ENCODE results near the gene ACSL3.
"Not testable (repeated sequence)": the region's sequence is repeated elsewhere in the genome, so short reads cannot be mapped to it uniquely, and the experiment has no call there.

Gene ACSL3

DNA sequence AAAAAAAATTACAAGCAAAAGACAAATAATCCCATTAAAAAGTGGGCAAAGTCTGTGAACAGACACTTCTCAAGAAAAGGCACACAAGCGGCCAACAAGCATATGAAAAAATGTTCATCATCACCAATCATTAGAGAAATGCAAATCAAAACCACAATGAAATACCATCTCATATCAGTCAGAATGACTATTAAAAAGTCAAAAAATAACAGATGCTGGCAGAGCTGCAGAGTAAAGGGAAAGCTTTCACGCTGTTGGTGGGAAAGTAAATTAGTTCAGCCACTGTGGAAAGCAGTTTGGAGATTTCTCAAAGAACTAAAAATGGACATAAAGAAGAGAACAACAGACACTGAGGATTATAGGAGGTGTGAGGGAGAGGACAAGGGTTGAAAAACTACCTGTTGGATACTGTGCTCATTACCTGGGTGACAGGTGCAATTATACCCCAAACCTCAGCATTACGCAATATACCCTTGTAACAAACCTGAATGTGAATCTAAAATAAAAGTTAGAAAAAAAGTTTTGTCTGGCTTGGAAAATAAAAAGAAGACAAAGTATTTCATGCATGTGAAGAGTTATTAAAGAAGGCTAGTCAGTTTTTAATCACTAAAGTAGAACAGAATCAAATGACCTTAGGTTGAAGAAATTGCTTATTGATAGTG lies 8.7 kb upstream of the ACSL3 start:
- DNase-seq (ENCODE audit: low read depth), result no peak

- DNase-seq (ENCODE audit: low read depth), result no peak
These were observed 5.8 kb upstream of the ACSL3 start for GRCh38 chr2:222854773-222855700.

- DNase-seq (ENCODE audit: low read depth), result no peak
These were observed 837 bp upstream of the ACSL3 start for GRCh38 chr2:222859786-222860612.

DNA sequence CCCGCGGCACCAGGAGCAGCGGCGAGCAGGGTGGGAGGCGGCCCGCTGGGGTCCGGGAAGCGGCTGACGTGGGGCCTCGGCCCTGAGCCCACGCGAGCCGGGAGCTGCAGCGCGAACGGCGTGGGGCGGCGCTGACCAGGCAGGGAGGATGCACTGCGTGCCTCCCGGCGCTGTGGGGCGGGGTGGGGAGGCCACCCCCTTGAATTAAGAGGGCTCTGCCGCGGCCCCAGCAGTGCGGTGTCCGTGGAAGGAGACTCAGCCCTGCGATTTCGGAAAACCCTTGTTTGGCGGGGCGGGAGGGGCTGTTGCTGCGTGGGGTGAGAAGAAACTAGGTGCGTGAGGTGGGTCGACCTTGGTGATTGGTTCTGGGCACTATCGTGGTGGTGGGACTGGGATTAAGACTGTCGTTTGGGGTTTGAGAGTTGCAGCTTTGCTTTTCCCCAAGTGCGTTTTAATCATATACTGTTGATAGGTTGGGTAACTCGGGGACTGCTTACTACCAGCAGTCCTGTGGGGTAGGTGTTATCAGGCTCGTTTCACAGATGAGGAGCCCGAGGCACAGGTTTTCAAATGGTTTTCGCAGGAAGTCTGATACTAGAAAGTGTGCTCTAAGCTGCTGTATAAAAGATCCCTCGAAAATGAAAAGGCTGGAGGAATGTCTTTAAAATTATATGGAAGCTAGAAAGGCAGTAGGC lies 722 bp downstream of the ACSL3 start:
- no peak for DNase-seq (ENCODE audit: low read depth)

GRCh38 chr2:222862106-222862908 lies 1.5 kb downstream of the ACSL3 start:
- DNase-seq (ENCODE audit: low read depth), result no peak

DNA sequence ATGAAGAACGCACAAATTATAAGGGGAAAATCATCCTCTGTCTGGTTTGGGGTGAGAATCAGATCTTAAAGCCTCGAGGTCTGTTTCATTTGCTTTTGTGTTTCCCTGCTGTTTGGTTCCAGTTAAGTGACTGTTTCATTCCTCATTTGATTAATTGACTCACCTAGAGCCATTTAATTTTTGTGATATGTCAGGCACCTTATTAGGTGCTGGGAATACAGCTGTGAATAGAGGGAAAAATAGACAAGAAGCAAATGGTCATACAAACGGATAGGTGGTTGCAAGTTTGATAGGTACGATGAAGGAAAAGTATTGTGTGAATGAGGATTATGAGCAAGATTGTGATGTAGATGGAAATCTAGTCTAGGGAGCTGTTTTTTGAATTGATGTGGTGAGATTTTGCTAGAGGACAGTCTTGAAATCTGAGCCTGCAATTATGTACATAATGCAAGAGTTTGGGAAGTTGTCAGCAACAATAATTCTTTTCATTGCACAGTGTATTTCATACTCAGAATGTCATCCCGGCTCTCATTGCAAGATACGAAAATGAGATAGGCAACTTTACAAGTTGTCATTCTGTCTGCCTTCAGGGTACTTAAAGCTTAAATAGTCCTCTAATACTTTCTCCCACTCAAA lies 2.2 kb downstream of the ACSL3 start:
- no peak for DNase-seq (ENCODE audit: low read depth)

- no peak for DNase-seq (ENCODE audit: low read depth)
These were observed 3.5 kb downstream of the ACSL3 start for GRCh38 chr2:222864296-222864695.

DNA sequence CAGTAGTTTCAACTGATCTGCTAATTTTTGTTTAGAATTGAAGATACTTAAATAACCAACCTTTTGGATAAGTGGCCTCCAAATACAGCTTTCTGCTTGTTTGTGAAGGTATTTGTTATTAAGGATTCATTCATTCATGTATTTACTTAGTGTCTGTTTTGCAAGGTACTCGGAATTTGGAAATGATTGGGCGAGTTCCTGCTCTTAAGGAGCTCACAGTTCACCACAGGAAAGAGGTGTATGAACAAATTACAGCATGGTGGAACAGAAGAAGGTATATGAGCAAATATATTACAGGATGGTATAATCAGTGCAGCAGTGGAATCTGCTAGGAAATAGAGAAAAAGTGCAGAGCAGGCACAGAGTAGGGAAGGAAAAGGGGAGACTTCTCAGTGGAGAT lies 4.5 kb downstream of the ACSL3 start:
- DNase-seq (ENCODE audit: low read depth), result no peak

DNA sequence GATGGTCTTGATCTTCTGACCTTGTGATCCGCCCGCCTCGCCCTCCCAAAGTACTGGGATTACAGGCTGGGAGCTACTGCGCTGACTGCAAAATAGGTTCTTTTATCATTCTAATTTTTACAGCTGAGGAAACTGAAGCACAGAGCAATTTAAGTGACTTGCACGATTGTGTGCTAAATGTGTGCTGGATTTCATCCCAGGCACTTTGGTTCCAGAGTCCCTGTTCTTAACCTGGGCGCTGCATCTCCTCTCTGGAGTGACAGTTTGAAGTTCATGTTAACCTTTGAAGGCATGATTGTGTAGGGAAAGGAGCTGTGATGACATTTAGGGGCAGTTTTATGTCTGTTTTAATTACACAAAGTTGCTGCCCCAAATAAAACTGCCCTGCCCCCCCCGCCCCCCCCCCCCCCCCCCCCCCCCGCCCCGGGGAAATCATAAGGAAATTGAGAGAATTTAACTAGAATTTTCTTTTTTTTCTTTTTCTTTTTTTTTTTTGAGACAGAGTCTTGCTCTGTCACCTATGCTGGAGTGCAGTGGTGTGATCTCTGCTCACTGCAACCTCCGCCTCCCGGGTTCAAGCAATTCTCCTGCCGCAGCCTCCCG lies 5.6 kb downstream of the ACSL3 start:
- DNase-seq (ENCODE audit: low read depth), result no peak

DNA sequence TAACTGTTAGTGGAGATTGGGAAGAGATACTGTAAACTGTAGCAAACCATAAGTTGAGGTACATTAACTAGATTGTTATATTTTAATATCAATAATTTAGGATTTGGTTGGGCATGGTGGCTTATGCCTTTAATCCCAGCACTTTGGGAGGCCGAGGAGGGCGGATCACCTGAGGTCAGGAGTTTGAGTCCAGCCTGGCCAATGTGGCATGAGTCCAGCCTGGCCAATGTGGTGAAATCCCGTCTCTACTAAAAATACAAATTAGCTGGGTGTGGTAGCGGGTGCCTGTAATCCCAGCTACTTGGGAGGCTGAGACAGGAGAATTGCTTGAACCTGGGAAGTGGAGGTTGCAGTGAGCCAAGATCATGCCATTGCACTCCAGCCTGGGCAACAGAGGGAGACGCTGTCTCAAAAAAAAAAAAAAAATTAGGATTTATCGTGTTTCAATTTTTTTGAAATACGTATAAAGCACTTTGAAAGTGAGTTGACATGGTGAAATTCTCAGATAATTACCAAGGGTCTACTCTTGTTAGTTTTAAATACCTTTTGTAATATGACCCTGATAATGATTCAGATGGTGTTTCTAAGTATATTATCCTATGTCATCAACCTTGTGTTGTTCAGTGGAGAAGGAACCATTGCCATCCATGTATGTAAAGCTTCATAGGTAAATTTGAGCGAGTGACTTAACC lies 7.9 kb downstream of the ACSL3 start:
- not testable (repeated sequence) for DNase-seq (ENCODE audit: low read depth)

DNA sequence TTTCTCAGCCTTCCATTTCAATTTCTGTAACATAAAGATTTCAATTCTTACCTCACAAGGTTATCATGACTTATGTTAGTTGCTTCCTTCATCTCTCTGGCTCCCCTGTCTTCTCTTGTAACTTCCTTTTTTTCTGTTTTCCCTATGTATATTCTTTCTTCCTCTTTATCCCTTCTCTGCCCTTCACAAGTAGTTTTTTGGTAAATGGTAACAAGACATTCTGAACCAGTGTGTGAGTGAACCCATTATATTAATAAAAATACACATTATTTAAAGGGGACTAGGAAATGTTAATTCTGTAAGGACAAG lies 8.4 kb downstream of the ACSL3 start:
- no peak for DNase-seq (ENCODE audit: low read depth)

DNA sequence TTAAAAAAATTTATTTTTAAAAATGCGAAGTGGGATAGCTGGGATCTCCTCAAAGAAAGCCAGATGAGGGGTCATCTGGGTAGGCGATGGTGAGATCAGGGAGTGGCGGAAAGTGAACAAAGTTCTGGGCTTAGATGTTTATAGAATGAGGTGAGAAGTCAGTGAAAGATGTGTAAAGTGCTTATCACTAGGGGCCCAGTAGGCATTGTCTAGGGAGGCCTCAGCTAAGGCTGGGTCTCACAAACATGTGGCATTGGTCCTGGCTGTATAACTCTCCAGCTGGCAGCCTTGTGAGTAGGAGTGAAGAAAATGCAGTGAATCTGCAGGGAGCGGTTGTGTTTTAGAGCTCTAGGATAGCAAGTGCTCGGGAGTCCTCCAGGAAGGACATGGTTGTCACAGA lies 10.5 kb downstream of the ACSL3 start:
- DNase-seq (ENCODE audit: low read depth), result no peak

DNA sequence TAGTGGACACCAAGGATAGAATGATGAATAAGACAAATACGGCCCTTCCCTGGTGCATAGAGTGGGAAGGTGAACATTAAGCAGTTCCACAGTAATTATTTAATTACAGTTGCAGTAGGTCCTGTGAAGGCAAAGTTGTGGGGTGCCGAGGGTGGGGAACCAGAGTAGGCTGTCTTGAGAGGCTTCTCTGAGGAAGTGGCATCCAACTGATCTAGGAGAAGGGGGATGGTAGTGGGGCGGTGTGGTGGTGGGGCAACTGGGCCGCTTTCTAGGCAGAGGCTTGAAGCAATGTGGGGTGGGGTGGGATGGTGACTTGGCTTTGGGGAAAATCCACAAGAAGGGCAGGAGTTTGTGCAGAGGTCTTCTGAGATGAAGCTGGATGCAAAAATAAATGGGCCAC lies 11.7 kb downstream of the ACSL3 start:
- no peak for DNase-seq (ENCODE audit: low read depth)

- no peak for DNase-seq (ENCODE audit: low read depth)
These were observed 14.6 kb downstream of the ACSL3 start for GRCh38 chr2:222875482-222875881.

DNA sequence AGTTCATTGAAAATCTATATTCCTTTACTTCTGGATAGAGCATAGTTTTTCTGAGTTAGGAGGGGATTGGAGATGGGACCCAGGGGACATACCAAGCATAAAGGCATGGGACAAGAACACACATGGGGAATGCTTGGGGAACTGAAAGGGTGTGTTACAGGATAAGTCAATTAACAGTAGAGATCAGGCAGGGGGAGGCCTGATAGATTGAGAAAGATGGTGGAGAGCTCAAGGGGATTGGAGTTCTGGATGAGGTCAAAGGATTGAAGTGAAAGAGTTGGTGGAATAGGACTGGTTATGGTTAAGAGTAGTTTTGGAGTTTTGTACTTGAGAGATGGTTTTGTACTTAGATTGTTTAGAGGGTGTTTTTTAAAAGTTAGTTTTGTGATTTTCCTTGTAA lies 16.1 kb downstream of the ACSL3 start:
- DNase-seq (ENCODE audit: low read depth), result no peak

DNA sequence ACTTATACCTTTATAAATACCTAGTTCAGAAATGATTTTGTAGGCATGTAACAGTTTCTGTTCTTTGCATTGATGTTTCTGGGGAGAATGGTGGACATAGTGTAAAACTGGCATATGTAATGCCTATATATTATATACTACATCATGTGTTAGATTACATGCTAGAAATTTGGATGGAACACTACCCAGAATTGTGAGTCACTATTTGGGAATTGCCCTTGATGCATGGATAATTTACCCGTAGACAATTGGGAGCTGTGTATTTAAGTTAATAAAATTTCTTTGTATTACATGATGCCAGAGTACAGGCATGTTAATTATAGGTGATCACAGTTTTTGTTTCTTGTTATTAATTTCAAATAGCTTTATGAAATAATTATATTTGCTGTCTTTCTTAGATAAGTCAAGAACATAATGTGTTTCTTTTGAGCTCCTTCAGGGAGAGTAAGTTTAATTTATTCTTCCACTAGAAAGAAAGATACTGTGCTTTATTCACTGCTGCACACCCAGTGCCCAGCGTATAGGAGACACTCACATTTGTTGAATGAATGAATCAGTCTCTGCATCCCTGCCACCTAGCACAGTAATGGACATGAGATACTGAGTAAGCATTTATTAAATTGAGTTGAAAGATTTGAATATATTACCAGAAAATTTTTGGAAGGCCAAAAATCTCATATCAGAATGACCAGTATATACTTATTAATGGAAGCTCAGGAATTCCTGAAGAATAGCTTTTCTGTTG lies 16.9 kb downstream of the ACSL3 start:
- no peak for DNase-seq (ENCODE audit: low read depth)

DNA sequence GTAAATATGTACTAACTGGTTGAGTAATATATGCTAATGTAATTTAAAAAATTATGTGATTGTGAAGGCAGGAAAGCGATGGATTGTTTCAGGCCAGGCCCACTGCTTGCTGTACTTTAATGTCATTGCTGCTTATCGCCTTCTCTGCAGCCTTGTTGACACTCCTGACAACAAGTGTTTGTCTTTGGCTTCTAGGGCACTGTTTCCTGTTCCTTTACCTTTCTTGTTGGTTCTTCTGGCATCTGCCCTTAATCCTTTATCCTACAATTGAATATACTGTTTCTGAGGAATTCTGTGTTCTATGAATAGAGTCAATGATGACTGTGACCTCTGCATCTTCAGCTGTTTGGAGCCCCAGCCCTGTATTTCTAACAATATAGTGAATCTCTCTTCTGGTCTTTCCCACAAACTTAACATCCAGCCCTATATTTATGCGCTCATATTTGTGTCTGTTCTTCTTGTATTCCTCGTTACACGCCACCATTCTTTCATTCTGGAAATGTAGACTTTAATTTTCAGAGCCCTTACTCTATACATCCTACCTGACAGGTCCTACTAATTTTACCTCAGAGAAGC lies 17.6 kb downstream of the ACSL3 start:
- DNase-seq (ENCODE audit: low read depth), result no peak

GRCh38 chr2:222878877-222879603 lies 18.2 kb downstream of the ACSL3 start:
- DNase-seq (ENCODE audit: low read depth), result no peak

Data from HS-5 (cell line).